HG03521 (cell line): Measurements from ENCODE around the gene GYPC.
"Not testable (repeated sequence)": the region's sequence is repeated elsewhere in the genome, so short reads cannot be mapped to it uniquely, and the experiment has no call there.

Experiments
- ATAC-seq: cut with Tn5 transposase; IDR thresholded peaks from one replicate; pipeline ENCODE4 v1.9.1; 2021; ENCODE audit warnings: mild to moderate bottlenecking, moderate library complexity; ENCODE audit not compliant: unreplicated experiment

Gene GYPC

DNA sequence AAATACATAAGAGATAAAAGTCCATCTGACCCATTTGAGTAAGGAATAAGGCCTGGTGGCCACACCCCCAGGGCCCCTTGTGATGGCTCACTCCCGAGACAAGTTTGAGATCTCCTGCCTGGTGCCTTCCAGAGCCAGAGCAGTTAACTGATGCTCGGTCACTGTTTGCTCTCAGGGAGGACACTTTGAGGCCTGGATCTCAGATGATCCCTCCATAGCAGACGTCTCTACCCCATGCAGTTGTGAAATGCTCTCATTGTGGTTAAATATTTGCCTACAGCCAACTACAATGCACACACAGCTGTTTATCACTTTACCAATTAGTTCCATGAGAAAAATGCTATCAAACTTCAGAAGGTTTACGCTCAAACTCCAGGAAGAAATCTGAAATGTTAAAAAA lies 12.3 kb downstream of the GYPC start:
- no peak for ATAC-seq

DNA sequence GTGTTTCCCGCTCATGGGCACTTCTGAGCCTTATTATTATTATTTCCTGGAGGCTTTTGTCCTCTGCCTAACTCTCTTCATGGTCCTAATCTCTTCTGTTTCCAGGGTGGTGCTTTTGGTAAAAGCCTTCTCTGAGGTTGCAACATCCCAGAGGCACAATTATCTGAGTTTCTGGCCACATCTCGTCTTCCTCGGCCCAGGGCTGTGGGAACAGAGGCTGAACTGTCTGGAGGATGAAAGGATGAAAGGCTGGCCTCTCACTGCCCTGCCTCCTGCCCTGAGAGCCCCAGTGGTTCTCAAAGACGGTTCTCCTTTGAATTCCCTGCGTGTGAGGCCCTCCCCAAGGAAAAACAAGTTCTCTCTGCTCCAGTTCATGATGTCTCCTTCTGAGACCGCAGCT lies 13.8 kb downstream of the GYPC start:
- no peak for ATAC-seq

DNA sequence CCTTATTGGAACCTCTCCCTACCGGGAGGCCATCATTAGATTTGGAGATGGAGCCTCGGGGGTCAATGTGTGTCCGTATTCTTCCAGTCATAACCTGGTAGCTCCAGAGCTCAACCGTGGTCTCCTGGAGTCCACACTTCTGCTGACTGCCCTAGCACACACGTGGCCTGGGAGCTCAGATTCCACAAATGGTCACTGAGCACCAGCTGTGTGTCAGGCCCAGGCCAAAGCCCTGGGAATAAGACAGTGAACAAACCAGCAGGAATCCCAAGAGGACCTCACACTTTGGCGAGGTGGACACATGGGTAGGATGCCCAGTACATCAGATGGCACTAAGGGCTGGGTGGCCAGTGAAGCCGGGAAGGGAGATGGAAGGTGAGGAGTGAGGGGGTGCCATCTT lies 15.5 kb downstream of the GYPC start:
- ATAC-seq, result no peak

DNA sequence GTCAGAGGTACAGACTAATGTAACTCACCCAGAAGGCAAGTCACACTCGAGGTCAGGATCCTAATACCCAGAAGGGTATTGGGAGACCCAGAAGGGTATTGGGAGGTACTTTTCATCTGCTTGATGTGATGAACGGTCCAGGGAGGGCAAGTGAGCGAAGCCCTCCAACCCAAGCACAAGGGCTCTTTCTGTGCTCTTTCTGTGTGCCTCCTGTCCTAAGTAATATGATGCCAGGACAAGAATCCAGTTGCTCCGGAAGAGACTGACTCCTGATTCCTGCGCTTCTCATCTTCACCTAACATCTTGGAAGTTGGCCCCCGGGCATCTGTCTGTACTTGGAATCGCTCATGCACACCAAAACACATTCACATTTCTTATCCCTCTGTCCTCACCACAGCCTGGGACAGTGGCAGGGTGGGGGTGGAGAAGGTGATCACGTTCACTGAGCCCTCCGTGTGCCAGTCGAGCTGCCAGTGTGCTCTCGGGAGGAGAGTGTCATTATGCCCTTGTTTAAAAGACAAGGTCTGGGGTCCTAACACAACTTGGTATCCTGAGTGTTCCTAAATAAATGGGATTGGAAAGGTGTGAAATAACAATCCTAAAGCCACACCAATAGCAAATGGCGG lies 17.1 kb downstream of the GYPC start:
- ATAC-seq, result no peak

DNA sequence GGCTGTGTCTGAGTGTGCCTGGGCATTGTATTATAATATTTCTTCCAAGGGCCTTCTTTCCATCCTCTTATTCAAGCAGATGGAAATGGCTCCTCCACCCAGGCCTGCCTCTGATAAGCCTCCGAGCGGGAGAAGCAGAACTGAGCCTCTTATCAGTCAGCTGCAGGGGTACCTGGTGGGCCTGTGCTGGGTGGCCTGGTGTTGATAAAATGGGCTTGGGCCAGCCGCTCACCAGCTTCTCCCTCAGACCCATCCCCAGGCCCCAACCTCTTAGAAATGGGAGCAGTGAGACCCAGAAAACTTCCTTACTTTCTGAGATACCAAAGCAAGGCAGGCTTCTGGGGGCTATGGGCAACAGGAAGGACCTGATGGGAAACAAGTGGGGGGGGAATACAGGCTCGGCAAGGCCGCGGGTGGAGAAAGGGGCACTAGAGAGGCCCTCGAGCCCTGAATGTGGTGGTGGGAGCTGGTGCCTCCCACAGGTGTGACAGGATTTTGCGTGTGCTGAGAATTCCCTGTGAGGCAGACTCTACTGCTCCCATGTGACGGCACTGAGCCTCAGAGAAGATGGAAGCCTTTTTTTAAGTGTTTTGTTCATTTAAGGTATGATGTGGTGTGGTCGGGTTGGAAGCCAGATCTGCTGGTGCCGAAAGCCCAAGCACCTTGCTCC lies 18.3 kb downstream of the GYPC start:
- ATAC-seq, result no peak

DNA sequence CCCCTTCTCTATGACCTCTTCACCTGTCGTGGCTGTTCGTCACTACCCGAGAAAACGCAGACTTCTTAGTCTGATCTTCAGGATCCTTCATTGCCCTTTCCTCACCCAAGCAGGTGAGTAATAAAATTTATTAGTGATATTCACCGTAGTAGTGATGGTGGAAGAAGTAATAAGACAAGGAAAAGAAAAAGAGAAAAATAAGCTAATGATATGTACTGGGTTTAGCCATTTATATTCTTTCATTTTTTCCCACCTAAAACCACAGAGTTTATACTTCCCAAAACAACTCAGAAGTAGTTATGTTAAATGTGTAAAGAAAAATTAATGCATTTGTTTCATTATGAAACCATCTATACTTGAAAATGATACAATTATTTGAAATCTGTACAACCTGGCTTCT lies 19.7 kb downstream of the GYPC start:
- no peak for ATAC-seq

DNA sequence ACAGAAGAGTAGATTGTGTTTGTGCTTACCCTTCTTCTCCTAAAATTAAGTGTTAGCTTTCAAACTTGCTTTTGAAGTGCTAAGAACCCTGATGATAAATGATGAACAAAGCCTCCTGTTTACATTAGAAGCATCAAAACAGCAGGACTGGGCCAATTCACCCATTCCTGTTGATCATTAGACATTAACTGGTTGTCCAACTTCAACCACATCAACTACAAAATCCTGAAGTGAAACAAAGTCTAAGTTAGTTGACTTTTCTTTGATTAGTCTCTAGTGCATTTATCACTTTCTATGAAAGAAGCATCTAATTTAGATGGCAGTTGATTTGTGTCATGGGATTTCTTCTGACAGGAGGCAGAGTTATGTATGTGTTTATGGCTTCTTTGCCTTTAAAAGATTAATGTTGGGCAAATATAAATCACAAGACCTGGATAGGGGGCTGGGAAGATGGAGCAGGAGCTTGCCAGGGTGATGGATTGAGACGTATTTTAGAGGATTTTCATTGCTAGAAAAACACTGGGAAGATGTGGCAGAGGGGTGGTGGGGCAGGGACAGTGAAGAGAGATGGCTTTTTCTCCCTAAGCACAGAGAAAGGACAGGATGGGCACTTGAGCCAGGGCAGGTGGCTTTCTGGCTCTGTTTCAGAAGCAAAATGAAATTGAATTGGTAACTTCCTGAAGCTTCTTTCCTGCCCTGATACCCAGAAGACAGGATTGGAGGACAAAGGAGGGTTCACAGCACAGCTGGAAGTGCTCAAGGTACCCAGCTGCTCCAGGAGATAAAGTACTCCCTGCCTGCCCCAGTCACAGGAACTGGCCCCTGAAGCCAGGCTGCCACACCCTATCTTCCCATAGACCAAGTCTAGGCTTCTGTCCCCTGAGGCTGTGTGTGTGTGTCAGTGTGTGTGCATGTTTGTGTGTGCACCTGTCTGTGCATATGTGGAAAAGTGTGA lies 20.5 kb downstream of the GYPC start:
- no peak for ATAC-seq

DNA sequence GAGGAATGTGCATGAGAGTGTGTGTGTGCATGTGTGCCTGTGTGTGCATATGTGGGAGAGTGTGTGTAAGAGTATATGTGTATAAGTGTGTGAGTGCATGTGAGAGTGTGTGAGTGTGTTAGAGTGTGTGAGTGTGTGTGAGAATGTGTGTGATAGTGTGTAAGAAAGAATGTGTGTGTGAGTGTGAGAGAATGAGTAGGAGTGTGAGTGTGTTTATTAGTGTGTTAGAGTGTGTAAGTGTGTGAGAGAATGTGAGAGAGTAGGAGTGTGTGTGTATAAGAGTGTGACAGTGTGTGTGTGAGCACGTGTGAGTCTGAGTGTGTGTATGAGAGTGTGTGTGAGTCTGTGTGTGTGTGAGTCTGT lies 21.2 kb downstream of the GYPC start:
- no peak for ATAC-seq

DNA sequence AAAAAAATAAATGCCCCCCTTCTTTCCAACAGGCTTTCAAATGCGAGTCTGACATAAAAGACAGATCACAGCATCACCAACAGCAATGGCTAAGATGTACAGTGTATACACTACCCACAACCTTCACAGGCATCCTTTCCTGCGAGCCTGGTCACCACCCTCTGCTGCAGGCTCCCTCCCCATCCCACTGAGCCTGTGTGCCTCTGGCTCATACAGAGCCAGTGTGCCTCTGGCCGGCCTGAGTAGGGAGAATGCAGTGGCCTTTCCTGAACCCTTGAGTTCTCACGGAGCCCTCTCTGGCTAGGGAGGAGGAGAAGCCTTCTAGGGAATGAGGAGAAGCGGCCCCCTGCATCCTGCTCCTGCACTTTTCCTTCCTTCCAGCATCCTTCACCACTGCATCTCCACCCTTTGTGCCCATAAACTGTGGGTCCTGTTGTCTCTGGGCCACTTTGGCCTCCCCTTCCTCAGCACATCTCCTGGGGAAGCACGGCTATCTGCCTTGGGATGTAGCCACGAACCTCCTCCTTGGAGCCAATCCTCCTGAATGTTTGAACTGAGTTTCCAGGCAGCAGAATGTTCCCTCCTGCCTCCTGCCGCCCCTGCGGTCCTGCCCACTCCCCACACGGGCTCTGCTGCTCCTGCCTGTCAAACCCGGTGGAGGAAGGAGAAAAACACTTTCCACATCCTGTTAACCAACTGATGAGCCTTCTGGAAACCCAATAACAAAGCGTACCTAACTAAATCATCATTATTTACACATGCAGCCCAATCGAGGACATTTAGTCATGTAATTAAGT lies 22.5 kb downstream of the GYPC start:
- ATAC-seq, result no peak

DNA sequence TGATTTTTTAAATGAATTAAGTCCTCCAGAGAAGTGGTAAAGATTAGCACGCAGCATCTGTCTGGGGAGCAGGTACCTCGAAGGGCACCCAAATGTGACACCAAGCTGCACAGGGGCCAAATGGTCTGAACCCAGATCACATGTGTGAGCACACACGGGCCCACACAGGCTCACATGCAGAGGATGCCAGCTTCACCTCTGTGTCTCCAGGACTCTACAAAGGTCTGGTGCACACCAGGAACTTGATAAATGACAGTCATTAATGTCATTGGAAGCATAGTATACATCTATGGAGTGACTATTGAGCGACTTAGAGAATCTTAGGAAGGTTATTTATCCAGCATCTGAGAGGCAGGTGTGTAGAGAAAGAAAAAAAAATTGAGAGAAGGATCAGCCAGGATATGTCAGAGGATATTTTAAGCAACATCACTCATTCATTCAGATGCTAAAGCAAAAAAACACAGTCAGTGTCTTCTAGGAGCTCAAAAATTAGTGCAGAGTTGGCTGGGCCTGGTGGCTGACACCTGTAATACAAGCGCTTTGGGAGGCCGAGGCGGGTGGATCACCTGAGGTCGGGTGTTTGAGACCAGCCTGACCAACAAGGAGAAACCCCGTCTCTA lies 23.2 kb downstream of the GYPC start:
- ATAC-seq, result no peak

DNA sequence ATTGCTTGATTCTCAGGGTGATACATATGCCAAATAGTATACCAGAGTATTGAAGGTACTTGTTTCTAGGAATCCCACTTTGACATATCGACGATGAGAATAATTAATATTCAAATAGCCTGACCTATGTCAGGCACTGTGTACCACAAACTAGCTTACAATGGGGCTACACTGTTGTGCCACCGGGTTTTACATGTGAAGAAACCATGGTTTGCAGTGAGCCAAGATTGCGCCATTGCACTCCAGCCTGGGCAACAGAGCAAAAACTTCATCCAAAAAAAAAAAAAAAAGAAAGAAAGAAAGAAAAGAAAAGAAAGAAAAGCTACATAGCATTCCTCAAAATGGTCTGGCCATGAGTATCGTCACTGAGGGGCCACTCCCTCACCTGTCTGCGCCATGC lies 25.5 kb downstream of the GYPC start:
- ATAC-seq, result no peak

DNA sequence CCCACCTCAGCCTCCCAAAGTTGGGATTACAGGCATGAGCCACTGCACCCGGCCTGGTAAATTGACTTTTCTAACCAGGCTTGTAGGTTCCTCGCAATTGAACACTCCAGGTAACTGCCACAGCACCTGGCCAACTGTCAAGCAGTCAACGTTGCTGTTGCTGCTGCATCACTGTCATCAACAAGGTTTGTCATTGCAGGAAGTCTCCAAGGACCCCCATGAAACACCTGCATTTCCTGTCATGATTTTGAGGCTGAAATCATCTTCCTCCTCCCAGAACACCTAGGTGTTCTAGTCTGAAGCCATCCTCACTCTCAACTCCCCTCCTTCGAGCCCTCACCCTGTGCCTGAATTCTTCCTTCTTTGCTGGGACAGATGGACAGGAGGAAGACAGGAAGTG lies 29.7 kb downstream of the GYPC start:
- no peak for ATAC-seq

DNA sequence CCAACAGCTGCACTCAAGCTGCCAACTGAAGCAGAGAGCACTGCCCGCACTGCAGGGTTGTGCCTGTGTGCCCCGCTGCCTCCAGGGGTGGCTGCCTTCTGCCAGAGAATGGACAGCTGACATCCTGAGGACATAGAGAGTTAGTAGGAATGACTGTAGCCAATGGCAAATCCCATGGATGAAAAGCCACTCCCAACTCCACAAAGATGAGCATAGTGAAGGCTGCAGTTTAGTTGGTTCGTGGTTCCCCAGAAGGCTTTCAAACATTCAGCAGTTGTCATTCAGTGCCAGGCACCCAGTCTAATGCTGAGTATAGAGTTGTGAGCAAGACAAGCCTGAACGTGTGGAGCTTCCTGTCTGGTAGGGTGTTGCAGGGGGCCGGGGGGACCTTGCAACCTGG lies 30.3 kb downstream of the GYPC start:
- no peak for ATAC-seq

DNA sequence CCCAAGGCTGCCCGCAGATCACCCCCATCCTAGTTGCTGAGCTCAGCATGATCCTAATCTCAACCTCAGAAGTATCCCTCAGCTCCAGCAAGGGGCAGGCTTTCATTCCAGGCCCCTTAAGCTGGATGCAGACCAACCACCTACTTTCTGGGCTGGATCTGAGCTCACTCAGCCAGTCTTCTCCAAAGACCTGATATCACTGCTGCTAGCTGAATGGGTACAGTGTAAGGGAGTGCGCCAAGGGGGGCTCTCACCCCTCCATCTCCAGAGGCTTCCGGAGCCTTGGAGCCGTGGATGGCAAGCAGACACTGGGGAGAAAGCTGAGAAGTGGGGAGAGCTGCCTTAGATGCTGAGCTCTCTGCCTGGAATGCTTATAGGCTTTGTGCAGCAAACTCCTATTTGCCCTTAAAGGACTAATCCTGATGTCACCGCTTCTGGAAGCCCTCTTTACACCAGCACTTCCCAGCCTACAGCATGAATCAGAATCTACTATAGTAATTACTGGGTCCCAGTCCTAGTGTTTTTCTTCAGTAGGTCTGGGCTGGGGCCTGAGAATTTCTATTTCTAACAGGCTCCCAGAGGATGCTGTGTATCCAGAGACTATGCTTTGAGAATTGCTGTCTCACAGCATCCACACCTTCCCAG lies 31.0 kb downstream of the GYPC start:
- ATAC-seq, result no peak

DNA sequence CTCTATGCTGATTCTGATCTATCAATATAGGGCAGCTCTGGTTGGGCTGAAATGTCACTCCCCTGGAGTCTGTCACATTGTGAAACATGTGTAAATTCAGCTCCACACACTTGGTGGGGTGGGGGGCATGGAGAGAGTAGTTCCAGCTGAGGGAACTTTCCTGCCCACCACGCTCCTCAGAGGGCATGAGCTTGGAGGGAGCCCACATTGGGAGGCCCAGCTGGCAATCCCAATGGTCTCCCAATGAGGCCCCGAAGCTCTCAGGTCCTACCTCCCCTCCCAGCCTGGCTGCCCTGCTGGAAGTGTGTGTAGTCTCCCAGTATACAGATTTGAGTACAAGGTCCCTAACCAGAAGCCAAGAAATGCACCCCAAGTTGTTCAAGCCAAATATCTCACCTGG lies 31.5 kb downstream of the GYPC start:
- ATAC-seq, result no peak

DNA sequence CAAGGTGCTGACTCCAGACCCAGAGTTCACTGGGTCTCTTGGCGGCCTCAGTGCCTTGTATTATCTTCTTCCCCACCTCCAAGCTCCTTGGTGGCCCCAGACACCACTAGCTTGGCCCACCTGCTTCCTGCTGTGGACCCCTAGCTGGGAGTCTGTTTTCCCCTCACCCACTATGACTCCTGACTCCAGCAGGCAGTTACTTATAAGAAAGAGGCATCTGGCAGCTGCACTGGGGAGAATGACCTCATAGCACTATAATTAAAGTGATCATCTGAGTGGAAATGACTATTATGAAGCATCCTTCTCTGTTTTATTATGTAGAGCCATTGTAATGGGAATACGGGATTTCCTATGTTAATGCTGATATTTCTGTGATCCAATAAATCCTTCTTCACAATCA lies 32.6 kb downstream of the GYPC start:
- not testable (repeated sequence) for ATAC-seq

DNA sequence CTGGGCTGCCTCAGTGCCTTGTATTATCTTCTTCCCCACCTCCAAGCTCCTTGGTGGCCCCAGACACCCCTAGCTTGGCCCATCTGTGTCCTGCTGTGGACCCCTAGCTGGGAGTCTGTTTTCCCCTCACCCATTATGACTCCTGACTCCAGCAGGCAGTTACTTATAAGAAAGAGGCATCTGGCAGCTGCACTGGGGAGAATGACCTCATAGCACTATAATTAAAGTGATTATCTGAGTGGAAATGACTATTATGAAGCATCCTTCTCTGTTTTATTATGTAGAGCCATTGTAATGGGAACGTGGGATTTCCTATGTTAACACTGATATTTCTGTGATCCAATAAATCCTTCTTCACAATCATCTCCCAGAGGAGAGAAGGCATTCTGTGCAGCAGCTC lies 36.3 kb downstream of the GYPC start:
- not testable (repeated sequence) for ATAC-seq

DNA sequence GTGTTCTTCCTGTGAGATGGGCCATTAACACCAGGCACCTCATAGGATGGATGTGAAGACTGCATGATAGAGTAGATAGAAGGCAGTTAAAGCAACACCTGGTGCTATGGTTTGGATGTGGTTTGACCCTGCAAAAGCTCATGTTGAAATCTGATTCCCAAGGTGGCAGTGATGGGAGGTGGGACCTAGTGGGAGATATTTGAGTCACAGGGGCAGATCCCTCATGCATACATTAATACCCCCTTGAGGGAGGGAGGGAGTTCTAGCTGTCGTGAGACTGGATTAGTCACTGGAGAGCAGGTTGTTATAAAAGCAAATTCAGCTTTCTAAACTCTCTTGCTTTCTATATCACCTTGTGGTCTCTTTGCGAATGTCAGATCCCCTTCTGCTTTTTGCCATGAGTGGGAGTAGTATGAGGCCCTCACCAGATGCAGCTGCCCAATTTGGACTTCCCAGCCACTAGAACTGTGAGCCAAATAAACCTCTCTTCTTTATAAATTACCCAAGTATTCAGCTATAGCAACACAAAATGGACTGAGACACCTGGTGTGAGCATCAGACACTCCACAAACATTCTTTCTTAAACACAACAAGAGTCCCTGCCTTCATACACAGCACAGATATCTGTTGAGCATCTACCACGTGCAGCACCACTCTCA lies 37.1 kb downstream of the GYPC start:
- not testable (repeated sequence) for ATAC-seq

DNA sequence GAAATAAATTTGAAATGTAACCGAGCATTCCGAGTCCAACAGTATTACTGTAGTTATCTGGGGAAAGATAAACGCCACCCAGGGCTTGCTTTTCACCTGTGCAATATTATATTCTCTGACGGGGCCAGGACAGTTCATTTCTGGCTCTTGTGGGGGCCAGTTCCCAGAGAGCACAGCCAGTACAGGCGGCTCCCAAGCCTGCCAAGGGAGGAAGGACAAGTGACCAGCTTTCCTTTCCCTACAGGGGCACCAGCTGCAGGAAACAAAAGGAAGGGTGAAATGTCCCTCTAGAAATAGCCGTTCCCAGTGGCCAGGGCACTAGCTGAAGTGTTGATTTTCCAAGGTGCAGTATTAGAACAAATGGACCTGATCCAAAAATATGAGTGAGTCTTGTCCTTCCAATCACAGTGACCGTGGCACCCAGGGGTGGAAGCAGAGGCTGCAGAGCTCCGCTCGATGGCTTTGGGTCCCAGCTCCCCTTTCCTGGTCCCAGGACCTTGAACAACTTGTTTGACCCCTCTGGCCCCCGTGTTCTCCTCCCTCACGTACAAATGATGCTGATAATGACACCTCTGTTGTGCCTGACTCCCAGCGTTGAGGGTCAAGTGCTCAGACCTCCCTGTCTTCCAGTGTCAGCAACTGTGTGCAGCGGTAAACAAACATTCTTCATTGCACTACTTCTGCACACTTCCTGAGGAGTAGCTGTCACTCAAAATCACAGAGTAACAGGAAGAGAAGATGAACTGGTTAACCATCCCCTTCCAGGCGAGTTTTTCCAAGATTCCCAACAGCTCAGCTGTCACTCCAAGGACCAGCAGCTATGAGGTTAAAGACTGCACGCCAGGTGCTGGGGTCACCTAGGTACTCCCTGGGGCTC lies 40.9 kb downstream of the GYPC start:
- no peak for ATAC-seq
